Brain microvascular endothelial cell (primary cell): Measurements from ENCODE around the gene ZFYVE27.

ENCODE experiments used
- DNase-seq: peaks from one replicate; pipeline ENCODE4 v3.0.0-alpha.2; 2020
- H3K27ac ChIP-seq: fragments of 250-450 bp; sonication (Bioruptor Pico); 2 replicates; pipeline ENCODE4 v1.5.1; 2020; ENCODE audit warnings: mild to moderate bottlenecking, moderate library complexity
- H3K27me3 ChIP-seq: fragments of 250-450 bp; sonication (Bioruptor Pico); replicated peaks from 2 replicates; pipeline ENCODE4 v1.5.1; 2020; ENCODE audit warnings: mild to moderate bottlenecking
- H3K36me3 ChIP-seq: fragments of 250-450 bp; sonication (Bioruptor Pico); replicated peaks from 2 replicates; pipeline ENCODE4 v1.5.1; 2020; ENCODE audit warnings: mild to moderate bottlenecking
- H3K4me3 ChIP-seq: 2 replicates; pipeline ENCODE4 v1.5.1; 2011; ENCODE audit warnings: low read depth, mild to moderate bottlenecking, control low read depth, low read length, moderate library complexity
- in situ Hi-C: cut with HindIII; loops from 2 replicates; pipeline ENCODE4 v1.10.0; 2017; ENCODE audit warnings: low sequenced_read_pairs, low pct_ligation_motif_present
- TF ChIP-seq, protein P1 (sequence below): IDR thresholded peaks from 2 replicates; pipeline ENCODE4 v1.5.1; 2011; ENCODE audit warnings: low read depth, mild to moderate bottlenecking, moderate library complexity, low read length, control low read depth, inconsistent platforms; ENCODE audit errors: missing control alignments

The ZFYVE27 gene

DNA sequence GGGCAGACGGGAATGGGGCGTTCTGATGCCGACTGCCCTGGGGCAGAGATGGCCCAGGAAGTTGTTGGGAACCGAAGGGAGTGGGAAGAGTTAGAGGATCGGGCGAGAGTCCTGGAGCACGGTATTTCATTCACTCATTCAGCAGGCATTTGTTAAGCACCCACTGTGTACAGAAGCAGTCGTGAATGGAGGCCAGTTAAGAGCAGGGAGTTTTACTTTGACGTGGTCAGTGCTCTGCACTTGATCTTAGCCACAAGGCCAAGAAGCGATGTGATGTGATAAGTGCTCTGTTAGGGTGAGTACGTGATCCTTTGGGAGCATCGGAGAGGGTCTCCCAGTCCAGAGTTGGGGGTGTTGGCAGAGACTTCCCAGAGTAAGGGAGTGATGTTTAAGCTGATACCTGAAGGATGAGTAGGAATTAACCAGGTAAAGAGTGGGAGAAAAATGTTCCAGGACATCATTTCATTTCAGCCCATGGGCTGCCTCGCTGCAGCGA is 890 bp downstream of the ZFYVE27 start:
- Histone ChIP-seq H3K27ac (peak overlapping the region; percentile 63), H3K4me3 (peak overlapping the region; percentile 98), H3K27me3 (no peaks in the 10 kb centered on the region), H3K36me3 (peaks cover 9% of the 10 kb centered on the region)
- in situ Hi-C loops, result no loop called here
- TF ChIP-seq, protein P1, sequence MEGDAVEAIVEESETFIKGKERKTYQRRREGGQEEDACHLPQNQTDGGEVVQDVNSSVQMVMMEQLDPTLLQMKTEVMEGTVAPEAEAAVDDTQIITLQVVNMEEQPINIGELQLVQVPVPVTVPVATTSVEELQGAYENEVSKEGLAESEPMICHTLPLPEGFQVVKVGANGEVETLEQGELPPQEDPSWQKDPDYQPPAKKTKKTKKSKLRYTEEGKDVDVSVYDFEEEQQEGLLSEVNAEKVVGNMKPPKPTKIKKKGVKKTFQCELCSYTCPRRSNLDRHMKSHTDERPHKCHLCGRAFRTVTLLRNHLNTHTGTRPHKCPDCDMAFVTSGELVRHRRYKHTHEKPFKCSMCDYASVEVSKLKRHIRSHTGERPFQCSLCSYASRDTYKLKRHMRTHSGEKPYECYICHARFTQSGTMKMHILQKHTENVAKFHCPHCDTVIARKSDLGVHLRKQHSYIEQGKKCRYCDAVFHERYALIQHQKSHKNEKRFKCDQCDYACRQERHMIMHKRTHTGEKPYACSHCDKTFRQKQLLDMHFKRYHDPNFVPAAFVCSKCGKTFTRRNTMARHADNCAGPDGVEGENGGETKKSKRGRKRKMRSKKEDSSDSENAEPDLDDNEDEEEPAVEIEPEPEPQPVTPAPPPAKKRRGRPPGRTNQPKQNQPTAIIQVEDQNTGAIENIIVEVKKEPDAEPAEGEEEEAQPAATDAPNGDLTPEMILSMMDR, result no peak
- no peak for DNase-seq

GRCh38 chr10:97738616-97739015 is 1.7 kb downstream of the ZFYVE27 start:
- TF ChIP-seq, protein P1, result no peak
- no peak for DNase-seq
- H3K4me3 ChIP-seq, result no peak overlapping the region
- H3K27ac ChIP-seq, result no peak overlapping the region
- H3K27me3 ChIP-seq, result no peaks in the 10 kb centered on the region
- peaks cover 17% of the 10 kb centered on the region for H3K36me3 ChIP-seq
- in situ Hi-C loops, result no loop called here

DNA sequence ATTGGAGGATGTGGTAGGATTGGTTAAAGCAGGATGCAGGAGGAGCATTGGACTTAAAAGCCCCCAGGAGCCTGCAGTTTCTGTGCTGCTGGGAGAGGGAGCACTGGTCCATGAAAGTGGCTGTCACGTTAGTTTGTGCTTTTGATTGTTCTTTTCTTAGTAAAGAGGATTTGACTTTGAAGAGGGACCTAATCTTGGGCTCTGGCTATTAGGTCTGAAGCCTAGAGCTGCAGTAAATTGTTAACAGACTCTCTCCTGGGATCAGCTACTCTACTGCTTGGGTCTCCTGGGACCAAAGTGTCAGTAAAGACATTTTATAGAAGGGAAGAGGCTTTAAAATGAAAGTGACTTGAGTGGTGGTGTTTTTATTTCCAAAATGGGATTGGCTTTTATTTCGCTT is 3.7 kb downstream of the ZFYVE27 start:
- DNase-seq, result no peak
- no peak overlapping the region for H3K4me3 ChIP-seq
- in situ Hi-C loops, result no loop called here

GRCh38 chr10:97743169-97743943 is 6.4 kb downstream of the ZFYVE27 start:
- DNase-seq, result no peak
- in situ Hi-C loops, result no loop called here
- H3K36me3 ChIP-seq, result peaks cover 44% of the 10 kb centered on the region
- H3K27ac ChIP-seq, result no peak overlapping the region
- no peak overlapping the region for H3K4me3 ChIP-seq
- H3K27me3 ChIP-seq, result no peaks in the 10 kb centered on the region
- TF ChIP-seq, protein P1, result no peak

More for the DNA sequence above, 3.7 kb downstream of the ZFYVE27 start:
- TF ChIP-seq, protein P1, result no peak
- Histone ChIP-seq H3K27me3 (no peaks in the 10 kb centered on the region), H3K27ac (no peak overlapping the region), H3K36me3 (peaks cover 30% of the 10 kb centered on the region)

DNA sequence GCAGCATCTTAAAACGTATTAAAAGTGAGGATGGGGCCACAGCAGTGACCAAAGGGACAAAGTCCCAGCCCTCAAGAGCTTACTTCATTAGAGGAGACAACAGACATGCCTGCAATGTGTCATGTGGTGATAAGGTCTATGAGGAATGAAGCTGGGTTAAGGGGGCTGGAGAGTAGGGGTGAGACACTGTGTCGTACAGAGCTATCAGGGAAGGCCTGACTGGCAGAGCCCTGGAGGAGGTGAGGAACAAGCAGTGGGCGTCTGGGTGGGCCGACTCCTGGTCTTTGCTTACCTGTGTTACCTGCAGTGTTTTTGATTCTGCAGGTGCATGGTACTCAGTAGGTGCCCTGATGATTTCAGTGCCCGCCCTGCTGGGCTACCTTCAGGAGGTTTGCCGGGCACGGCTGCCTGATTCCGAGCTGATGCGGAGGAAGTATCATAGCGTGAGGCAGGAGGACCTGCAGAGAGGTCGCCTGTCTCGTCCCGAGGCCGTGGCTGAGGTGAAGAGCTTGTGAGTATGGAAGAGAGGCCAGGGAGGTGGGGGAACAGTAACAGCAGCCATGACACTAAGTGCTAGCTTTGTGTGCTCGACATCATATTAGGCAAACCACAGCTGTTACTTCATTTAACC is 7.6 kb downstream of the ZFYVE27 start:
- H3K36me3 ChIP-seq, result peaks cover 50% of the 10 kb centered on the region

More for the DNA sequence above, 7.6 kb downstream of the ZFYVE27 start:
- Histone ChIP-seq H3K4me3 (no peak overlapping the region), H3K27ac (no peak overlapping the region), H3K27me3 (no peaks in the 10 kb centered on the region)
- in situ Hi-C loops, result no loop called here
- DNase-seq, result no peak
- TF ChIP-seq, protein P1, result no peak
